H1 (cell line): ENCODE results near the gene ADA. TPM values are rescaled to one million over a fixed set of nuclear protein-coding genes. Genes with fewer than 3 reads are reported as not detected.

ENCODE experiments used
- ATF2 ChIP-seq: IDR thresholded peaks from 2 replicates; pipeline ENCODE4 v1.6.1; 2012; ENCODE audit warnings: low read length, inconsistent platforms
- polyA plus RNA-seq, 7 experiments: library from polyadenylated mRNA; depleted of rRNA in 3 of 7; stranded (reverse) in 5 of 7; unstranded in 2 of 7; fragments of >200 nt in 5 of 7; fragments of 200-250 nt in 2 of 7; gene quantifications; 1 replicate in 5 of 7; 2 replicates in 1 of 7; 4 replicates in 1 of 7; pipeline versions ENCODE4 v1.2.1 to v1.2.3, GENCODE V29; 2011 to 2013; ENCODE audit warnings: missing spikeins in 2 of 7, mixed read lengths in 2 of 7
- total RNA-seq: library from RNA; stranded (reverse); fragmentation: NEBNext Ultra II Directional; extraction: Animal tissue kit (Norgen Biotek cat#: 25700); gene quantifications from 2 replicates; pipeline ENCODE4 v1.2.1, GENCODE V29; 2021

Gene ADA
- total and polyA plus RNA-seq, 2 of the 8 experiments (the other 6 are each of a cell fraction or from before 2014, with no cell fraction given) = 19.9 to 32.8 TPM

- no peak for TF ChIP-seq ATF2
These were observed 597 bp downstream of the ADA start (continued) for GRCh38 chr20:44650771-44651433.
